ENCODE data around the gene ERICH4.

DNA sequence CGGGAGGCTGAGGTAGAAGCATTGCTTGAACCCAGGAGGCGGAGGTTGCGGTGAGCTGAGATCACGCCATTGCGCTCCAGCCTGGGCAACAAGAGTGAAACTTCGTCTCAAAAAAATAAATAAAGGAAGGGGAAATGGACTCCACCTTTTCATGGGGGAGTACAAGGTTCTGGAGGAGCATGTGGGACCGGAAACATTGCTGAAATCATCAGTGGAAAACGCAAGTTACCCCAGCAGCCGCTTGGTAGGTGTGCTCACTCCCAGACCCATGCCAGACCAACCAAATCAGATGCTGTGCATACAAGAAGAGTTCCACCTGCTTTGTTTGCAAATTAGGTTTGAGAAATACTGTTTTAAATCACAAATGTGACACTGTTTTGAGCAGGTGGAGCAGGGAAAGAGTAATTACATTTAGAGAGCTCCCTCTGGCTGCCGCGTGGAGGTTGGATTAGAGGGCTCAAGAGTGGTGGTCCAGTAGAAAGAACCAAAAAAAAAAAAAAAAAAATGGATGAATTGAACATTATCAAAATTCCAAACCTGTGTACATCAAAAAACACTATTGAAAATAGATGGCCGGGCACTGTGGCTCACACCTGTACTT is 4.9 kb downstream of the ERICH4 start:
- TF ChIP-seq, protein P1, sequence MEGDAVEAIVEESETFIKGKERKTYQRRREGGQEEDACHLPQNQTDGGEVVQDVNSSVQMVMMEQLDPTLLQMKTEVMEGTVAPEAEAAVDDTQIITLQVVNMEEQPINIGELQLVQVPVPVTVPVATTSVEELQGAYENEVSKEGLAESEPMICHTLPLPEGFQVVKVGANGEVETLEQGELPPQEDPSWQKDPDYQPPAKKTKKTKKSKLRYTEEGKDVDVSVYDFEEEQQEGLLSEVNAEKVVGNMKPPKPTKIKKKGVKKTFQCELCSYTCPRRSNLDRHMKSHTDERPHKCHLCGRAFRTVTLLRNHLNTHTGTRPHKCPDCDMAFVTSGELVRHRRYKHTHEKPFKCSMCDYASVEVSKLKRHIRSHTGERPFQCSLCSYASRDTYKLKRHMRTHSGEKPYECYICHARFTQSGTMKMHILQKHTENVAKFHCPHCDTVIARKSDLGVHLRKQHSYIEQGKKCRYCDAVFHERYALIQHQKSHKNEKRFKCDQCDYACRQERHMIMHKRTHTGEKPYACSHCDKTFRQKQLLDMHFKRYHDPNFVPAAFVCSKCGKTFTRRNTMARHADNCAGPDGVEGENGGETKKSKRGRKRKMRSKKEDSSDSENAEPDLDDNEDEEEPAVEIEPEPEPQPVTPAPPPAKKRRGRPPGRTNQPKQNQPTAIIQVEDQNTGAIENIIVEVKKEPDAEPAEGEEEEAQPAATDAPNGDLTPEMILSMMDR (IDR thresholded peaks at IDR 0.05; ENCODE audit: insufficient read depth, low read depth, low read length): no peak
- TF ChIP-seq EZH2 (IDR thresholded peaks at IDR 0.05; ENCODE audit: insufficient read depth, low read length): no peak
